HepG2 (cell line): ENCODE measurements around the gene IER2. TPM values are rescaled to one million over a fixed set of nuclear protein-coding genes. Genes with fewer than 3 reads are reported as not detected.

ENCODE experiments used
- ATAC-seq: fragments of 200-7000 bp; cut with Tn5 transposase; 3 replicates; pipeline ENCODE4 v1.9.1; 2020; ENCODE audit warnings: mild to moderate bottlenecking, moderate library complexity
- BruUV-seq: library from RNA; stranded (reverse); fragments of 400-500 nt; replicated peaks from 2 replicates; lab custom pipeline; 2021; lab: Mats Ljungman, UMichigan
- CTCF ChIA-PET: fragments of 300-600 bp; formaldehyde crosslinking; extraction: SDS; loops from one replicate; lab custom pipeline; 2021; ENCODE audit warnings: low total read pairs, inconsistent platforms, low intra/inter-chr PET ratio; lab: Yijun Ruan, JAX
- POLR2A ChIA-PET: fragments of 350-600 bp; sonication (Branson Sonifier 250); formaldehyde crosslinking; loops from one replicate; lab custom pipeline; 2020; ENCODE audit warnings: antibody characterized with exemption, inconsistent platforms; lab: Yijun Ruan, JAX
- DNase-seq: peaks from one replicate; pipeline ENCODE4 v3.0.0-alpha.2; 2015; ENCODE audit warnings: low spot score
- FAIRE-seq: peaks from 3 replicates; lab custom pipeline; 2011; peaks lifted over from hg19 to GRCh38; lab: Jason Lieb, UNC
- H2AFZ ChIP-seq: one replicate; pipeline ENCODE4 v1.6.1; 2011; ENCODE audit warnings: low read length, inconsistent platforms
- H3K27ac ChIP-seq: fragments of 300-600 bp; 3 replicates; pipeline ENCODE4 v1.8.0; 2011; ENCODE audit warnings: mixed run types, mild to moderate bottlenecking, mixed read lengths, low read length, inconsistent platforms; ENCODE audit not compliant: insufficient read depth; ENCODE audit errors: extremely low read length
- H3K27me3 ChIP-seq, 2 experiments: fragments of 200-600 bp in 1 of 2; 2 replicates in 1 of 2; 3 replicates in 1 of 2; pipeline versions ENCODE4 v1.6.0 to v1.8.0; 2011; ENCODE audit warnings: low read length in 2 of 2, mild to moderate bottlenecking in 2 of 2, moderate library complexity in 2 of 2, inconsistent platforms in 1 of 2; ENCODE audit not compliant: insufficient read depth in 2 of 2, control insufficient read depth in 1 of 2
- H3K36me3 ChIP-seq, 2 experiments: fragments of 200-600 bp in 1 of 2; replicated peaks in 1 of 2; 2 replicates in 1 of 2; 3 replicates in 1 of 2; pipeline versions ENCODE4 v1.5.1 to v1.8.0; 2011; ENCODE audit warnings: low read length in 2 of 2, inconsistent platforms in 1 of 2; ENCODE audit not compliant: insufficient read depth in 2 of 2, control insufficient read depth in 1 of 2
- H3K4me1 ChIP-seq: 2 replicates; pipeline ENCODE4 v1.5.1; 2012; ENCODE audit warnings: low read length, inconsistent platforms; ENCODE audit not compliant: insufficient read depth
- H3K4me2 ChIP-seq: 2 replicates; pipeline ENCODE4 v1.6.0; 2011; ENCODE audit warnings: low read depth, low read length, inconsistent platforms
- H3K4me3 ChIP-seq, 3 experiments: fragments of 200-600 bp in 1 of 3; sonication (generic), shearing (Covaris generic) in 1 of 3; replicated peaks in 1 of 3; 2 replicates each; pipeline ENCODE4 v1.5.1; 2011 to 2016; ENCODE audit warnings: low read length in 3 of 3, inconsistent platforms in 2 of 3, low read depth in 2 of 3, mild to moderate bottlenecking in 2 of 3, control low read depth in 1 of 3, mixed read lengths in 1 of 3; ENCODE audit not compliant: insufficient read depth in 1 of 3
- H3K79me2 ChIP-seq: one replicate; pipeline ENCODE4 v1.6.1; 2011; ENCODE audit warnings: low read length, inconsistent platforms; ENCODE audit not compliant: insufficient read depth
- H3K9ac ChIP-seq: 2 replicates; pipeline ENCODE4 v1.6.0; 2011; ENCODE audit warnings: mild to moderate bottlenecking, low read depth, low read length, inconsistent platforms; ENCODE audit not compliant: insufficient read depth
- H3K9me3 ChIP-seq: 2 replicates; pipeline ENCODE4 v1.5.1; 2012; ENCODE audit warnings: mild to moderate bottlenecking, low read length
- H4K20me1 ChIP-seq: 2 replicates; pipeline ENCODE4 v1.6.0; 2011; ENCODE audit warnings: inconsistent platforms, mild to moderate bottlenecking, low read length, moderate library complexity; ENCODE audit not compliant: insufficient read depth
- CCAR2 ChIP-seq: fragments of 200-400 bp; formaldehyde crosslinking; optimal IDR thresholded peaks from 2 replicates; pipeline ENCODE3; 2018; ENCODE audit warnings: low read depth, mild to moderate bottlenecking, low read length, moderate library complexity
- EP300 ChIP-seq, 3 experiments: sonication (generic) in 1 of 3; formaldehyde crosslinking in 1 of 3; IDR thresholded peaks; 2 replicates each; pipeline versions ENCODE4 v1.5.1 to v1.6.1; 2011 to 2020; ENCODE audit warnings: low read depth in 2 of 3, low read length in 2 of 3, borderline replicate concordance in 1 of 3, improper control_type of control experiment in 1 of 3, mild to moderate bottlenecking in 1 of 3, missing genetic modification reagents in 1 of 3, moderate library complexity in 1 of 3
- FOSL2 ChIP-seq: sonication (generic); formaldehyde crosslinking; IDR thresholded peaks from 2 replicates; pipeline ENCODE4 v1.4.0; 2020; ENCODE audit warnings: missing genetic modification reagents
- GFI1 ChIP-seq: sonication (generic); formaldehyde crosslinking; IDR thresholded peaks from 2 replicates; pipeline ENCODE4 v1.5.0; 2020; ENCODE audit warnings: missing genetic modification reagents, mild to moderate bottlenecking, borderline replicate concordance
- MAF1 ChIP-seq: sonication (generic); formaldehyde crosslinking; IDR thresholded peaks from 2 replicates; pipeline ENCODE4 v1.5.0; 2020; ENCODE audit warnings: missing genetic modification reagents, borderline replicate concordance
- RCOR2 ChIP-seq: IDR thresholded peaks from 2 replicates; pipeline ENCODE4 v1.6.1; 2016; ENCODE audit warnings: missing biosample characterization, missing genetic modification reagents
- RXRA ChIP-seq: sonication (generic); formaldehyde crosslinking; IDR thresholded peaks from 2 replicates; pipeline ENCODE4 v1.5.1; 2020; ENCODE audit warnings: missing genetic modification reagents
- SKI ChIP-seq: fragments of 450-650 bp; IDR thresholded peaks from one replicate; pipeline ENCODE4 v1.6.1; 2018; ENCODE audit warnings: mild to moderate bottlenecking; ENCODE audit not compliant: partially characterized antibody
- SNRNP70 ChIP-seq: fragments of 200-400 bp; formaldehyde crosslinking; IDR thresholded peaks from 2 replicates; pipeline ENCODE4 v1.6.1; 2017; ENCODE audit warnings: mild to moderate bottlenecking, low read depth, low read length, moderate library complexity
- SRF ChIP-seq: IDR thresholded peaks from 2 replicates; pipeline ENCODE4 v1.6.1; 2011; ENCODE audit warnings: mild to moderate bottlenecking, low read depth, low read length, moderate library complexity
- TBL1XR1 ChIP-seq: fragments of 150-350 bp; IDR thresholded peaks from 2 replicates; pipeline ENCODE4 v1.6.1; 2014; ENCODE audit warnings: borderline replicate concordance, low read length; ENCODE audit not compliant: partially characterized antibody
- ZEB1 ChIP-seq: IDR thresholded peaks from 2 replicates; pipeline ENCODE4 v1.6.1; 2012; ENCODE audit warnings: mild to moderate bottlenecking, low read depth, inconsistent platforms; ENCODE audit not compliant: insufficient replicate concordance
- ZNF367 ChIP-seq: sonication (generic); formaldehyde crosslinking; IDR thresholded peaks from 2 replicates; pipeline ENCODE4 v1.4.0; 2020; ENCODE audit warnings: missing genetic modification reagents, borderline replicate concordance
- ZNF441 ChIP-seq: sonication (generic); formaldehyde crosslinking; IDR thresholded peaks from 2 replicates; pipeline ENCODE4 v1.7.0; 2021; ENCODE audit warnings: missing genetic modification reagents, borderline replicate concordance
- ZNF720 ChIP-seq: sonication (generic); formaldehyde crosslinking; IDR thresholded peaks from 2 replicates; pipeline ENCODE4 v1.4.0; 2020; ENCODE audit warnings: missing genetic modification reagents
- WGBS: methylation state at CpG from one replicate; pipeline ENCODE4 v1.1.6; 2017; ENCODE audit warnings: low lambda C conversion rate; 5-methylcytosine and 5-hydroxymethylcytosine counted together
- in situ Hi-C: cut with HindIII; loops from 2 replicates; pipeline ENCODE4 v1.10.0; 2017; ENCODE audit warnings: low pct_unique_long_range_greater_than_20kb; ENCODE audit not compliant: extremely low pct_ligation_motif_present
- intact Hi-C: fragments of 100-400 bp; cut with micrococcal nuclease; formaldehyde crosslinking; loops from one replicate; pipeline ENCODE4 v1.10.0; 2022; ENCODE audit not compliant: unreplicated experiment
- polyA plus RNA-seq, 8 experiments: library from polyadenylated mRNA; depleted of rRNA in 3 of 8; stranded (reverse) in 7 of 8; unstranded in 1 of 8; fragments of >200 nt; fragmentation: Illumina TruSeq in 4 of 8; extraction: Trizol in 4 of 8; gene quantifications; 2 replicates each; pipeline versions ENCODE4 v1.2.1 to v1.2.3, GENCODE V29; 2011 to 2016; ENCODE audit warnings: low read depth in 4 of 8, missing spikeins in 1 of 8, mixed read lengths in 1 of 8; ENCODE audit not compliant: insufficient read depth in 1 of 8
- total RNA-seq, 5 experiments: library from RNA; depleted of rRNA; stranded (reverse); fragments of >200 nt; fragmentation: Illumina TruSeq; extraction: Trizol; gene quantifications; 2 replicates each; pipeline ENCODE4 v1.2.3, GENCODE V29; 2016; ENCODE audit warnings: low read depth in 1 of 5
- TF ChIP-seq, protein P1 (sequence below), 2 experiments: fragments of 450-650 bp in 1 of 2; sonication (generic) in 1 of 2; formaldehyde crosslinking; IDR thresholded peaks; 2 replicates each; pipeline versions ENCODE4 v1.5.0 to v1.8.0; 2020 to 2022; ENCODE audit warnings: mild to moderate bottlenecking in 1 of 2, missing genetic modification reagents in 1 of 2
- TF ChIP-seq, protein P2 (sequence below): IDR thresholded peaks from 2 replicates; pipeline ENCODE4 v1.6.1; 2018; ENCODE audit warnings: missing genetic modification reagents, mild to moderate bottlenecking, missing compliant biosample characterization
- TF ChIP-seq, protein P3 (sequence below): IDR thresholded peaks from 2 replicates; pipeline ENCODE4 v1.6.1; 2016; ENCODE audit warnings: missing genetic modification reagents, missing compliant biosample characterization

Gene IER2
- total and polyA plus RNA-seq, 2 of the 13 experiments (the other 11 are each of a cell fraction or from before 2014, with no cell fraction given) = 10.1 to 14.3 TPM

DNA sequence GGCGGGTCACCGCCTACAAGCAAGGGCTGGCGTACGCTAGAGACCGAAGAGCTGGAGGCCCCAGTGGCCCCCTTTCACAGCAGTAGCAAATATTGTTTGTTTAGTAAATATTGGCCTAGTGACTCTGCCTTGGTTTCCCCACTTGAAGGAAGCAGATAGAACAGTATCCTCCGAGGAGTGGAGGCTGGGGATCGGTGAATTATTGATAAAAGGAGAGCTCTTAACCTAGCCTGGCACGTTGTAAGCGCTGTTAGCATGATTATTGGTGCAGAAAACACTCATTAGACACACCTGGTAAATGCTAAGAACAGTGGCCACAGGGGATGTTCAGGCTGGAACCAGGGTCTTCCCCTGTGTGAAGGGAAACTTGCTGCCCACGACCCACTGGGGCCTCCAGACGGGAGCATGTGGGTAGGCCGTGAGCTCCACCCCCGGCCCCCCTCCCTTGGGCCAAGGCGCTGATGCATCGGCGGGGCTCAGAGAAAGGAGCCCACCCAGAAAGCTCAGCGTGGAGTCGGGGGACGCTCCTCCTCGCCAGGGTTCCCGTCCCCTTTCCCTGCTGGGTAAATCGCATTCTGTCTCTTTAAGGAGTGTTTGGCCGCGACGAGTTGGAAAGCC, 2.3 kb downstream of the IER2 start (continued):
- TF ChIP-seq EP300 (IDR thresholded peaks at IDR 0.05; ENCODE audit: low read depth in 2 of 2, low read length in 2 of 2) = no peak
- TF ChIP-seq EP300 (CRISPR knock-in tag; IDR thresholded peaks at IDR 0.05; ENCODE audit: borderline replicate concordance) = no peak
- TF ChIP-seq SRF = 0 out of 2 replicates have a peak, but pooled peaks have one; percentile 63
- TF ChIP-seq, protein P1, sequence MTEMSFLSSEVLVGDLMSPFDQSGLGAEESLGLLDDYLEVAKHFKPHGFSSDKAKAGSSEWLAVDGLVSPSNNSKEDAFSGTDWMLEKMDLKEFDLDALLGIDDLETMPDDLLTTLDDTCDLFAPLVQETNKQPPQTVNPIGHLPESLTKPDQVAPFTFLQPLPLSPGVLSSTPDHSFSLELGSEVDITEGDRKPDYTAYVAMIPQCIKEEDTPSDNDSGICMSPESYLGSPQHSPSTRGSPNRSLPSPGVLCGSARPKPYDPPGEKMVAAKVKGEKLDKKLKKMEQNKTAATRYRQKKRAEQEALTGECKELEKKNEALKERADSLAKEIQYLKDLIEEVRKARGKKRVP (CRISPR knock-in tag; IDR thresholded peaks at IDR 0.05) = peak in 1 of 2 experiments; percentile 20; a peak in 1 of 4 replicates
- TF ChIP-seq CCAR2 = no peak
- TF ChIP-seq, all 625 proteins: peak for 36

DNA sequence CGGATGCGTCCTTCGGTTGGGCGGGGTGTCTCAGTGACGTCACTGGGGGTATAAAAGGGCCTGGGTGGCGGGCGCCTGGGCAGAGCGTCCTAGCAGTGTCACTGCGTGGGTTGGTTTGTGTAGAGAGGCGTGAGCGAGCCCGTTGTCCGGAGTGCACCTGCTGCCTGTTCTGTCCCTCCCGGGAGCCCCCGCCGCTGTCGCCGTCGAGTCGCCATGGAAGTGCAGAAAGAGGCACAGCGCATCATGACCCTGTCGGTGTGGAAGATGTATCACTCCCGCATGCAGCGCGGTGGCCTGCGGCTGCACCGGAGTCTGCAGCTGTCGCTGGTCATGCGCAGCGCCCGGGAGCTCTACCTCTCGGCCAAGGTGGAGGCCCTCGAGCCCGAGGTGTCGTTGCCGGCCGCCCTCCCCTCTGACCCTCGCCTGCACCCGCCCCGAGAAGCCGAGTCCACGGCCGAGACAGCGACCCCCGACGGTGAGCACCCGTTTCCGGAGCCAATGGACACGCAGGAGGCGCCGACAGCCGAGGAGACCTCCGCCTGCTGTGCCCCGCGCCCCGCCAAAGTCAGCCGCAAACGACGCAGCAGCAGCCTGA, 2.9 kb downstream of the IER2 start:
- Histone ChIP-seq H3K36me3 (no peaks in the 10 kb centered on the region), H3K79me2 (peaks cover 49% of the 10 kb centered on the region), H3K4me2 (peak overlapping the region; percentile 96), H3K4me3 (peak overlapping the region; percentile 57 to 91 (median 74); a peak in 5 of 6 replicates), H2AFZ (no peak overlapping the region), H3K9ac (peak overlapping the region; percentile 94), H3K4me1 (peaks cover 45% of the 10 kb centered on the region), H4K20me1 (peaks cover 3% of the 10 kb centered on the region; the same call in 1 of the 2 replicates), H3K9me3 (no peaks in the 10 kb centered on the region), H3K27ac (peak overlapping the region; percentile 95), H3K27me3 (no peaks in the 10 kb centered on the region; a peak in 1 of 5 replicates)
- 64% methylated on average over 30 of the region's 59 CpGs for WGBS
- CTCF ChIA-PET = no interaction called here
- in situ Hi-C loops (loop anchor here (5.0 kb wide), 2 partner anchors 36 to 39 kb away; partner anchors contain the start of genes NACC1 and TRMT1), intact Hi-C loops (loop anchor here (1.0 to 5.0 kb wide), 3 partner anchors 9 to 694 kb away; partner anchors contain the start of genes NACC1 and TRMT1)
- peak; percentile 86 for DNase-seq
- ATAC-seq = peak; percentile 12
- FAIRE-seq = no peak
- TSS peak; percentile 85 for BruUV-seq
- POLR2A ChIA-PET = interaction anchor here (1.0 to 2.2 kb wide), 10 partner anchors 13 to 99 kb away, joined by 3 to 108 read pairs (median 6); partner anchors contain the start of gene NACC1
- no peak; the same call in 1 of the 2 replicates for TF ChIP-seq ZNF441 (CRISPR knock-in tag)
- TF ChIP-seq RXRA (CRISPR knock-in tag) = no peak; the same call in 1 of the 2 replicates
- TF ChIP-seq FOSL2 (CRISPR knock-in tag) = peak; percentile 32; the same call in 1 of the 2 replicates
- peak; percentile 28 for TF ChIP-seq SKI
- no peak for TF ChIP-seq GFI1 (CRISPR knock-in tag)
- no peak for TF ChIP-seq ZNF720
- TF ChIP-seq, protein P2, sequence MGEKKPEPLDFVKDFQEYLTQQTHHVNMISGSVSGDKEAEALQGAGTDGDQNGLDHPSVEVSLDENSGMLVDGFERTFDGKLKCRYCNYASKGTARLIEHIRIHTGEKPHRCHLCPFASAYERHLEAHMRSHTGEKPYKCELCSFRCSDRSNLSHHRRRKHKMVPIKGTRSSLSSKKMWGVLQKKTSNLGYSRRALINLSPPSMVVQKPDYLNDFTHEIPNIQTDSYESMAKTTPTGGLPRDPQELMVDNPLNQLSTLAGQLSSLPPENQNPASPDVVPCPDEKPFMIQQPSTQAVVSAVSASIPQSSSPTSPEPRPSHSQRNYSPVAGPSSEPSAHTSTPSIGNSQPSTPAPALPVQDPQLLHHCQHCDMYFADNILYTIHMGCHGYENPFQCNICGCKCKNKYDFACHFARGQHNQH = peak; percentile 84
- TF ChIP-seq ZEB1 = no peak
- peak; percentile 22; the same call in 1 of the 2 replicates for TF ChIP-seq RCOR2 (CRISPR knock-in tag)
- TF ChIP-seq MAF1 (CRISPR knock-in tag) = peak; percentile 86; the same call in 1 of the 2 replicates
- TF ChIP-seq ZNF367 (CRISPR knock-in tag) = 0 out of 2 replicates have a peak, but pooled peaks have one; percentile 16
- no peak for TF ChIP-seq SNRNP70
- peak; percentile 42 for TF ChIP-seq TBL1XR1
- TF ChIP-seq, protein P3, sequence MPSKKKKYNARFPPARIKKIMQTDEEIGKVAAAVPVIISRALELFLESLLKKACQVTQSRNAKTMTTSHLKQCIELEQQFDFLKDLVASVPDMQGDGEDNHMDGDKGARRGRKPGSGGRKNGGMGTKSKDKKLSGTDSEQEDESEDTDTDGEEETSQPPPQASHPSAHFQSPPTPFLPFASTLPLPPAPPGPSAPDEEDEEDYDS (CRISPR knock-in tag) = peak; percentile 95
